ENCODE results near the gene CHAT.

CHAT gene

DNA sequence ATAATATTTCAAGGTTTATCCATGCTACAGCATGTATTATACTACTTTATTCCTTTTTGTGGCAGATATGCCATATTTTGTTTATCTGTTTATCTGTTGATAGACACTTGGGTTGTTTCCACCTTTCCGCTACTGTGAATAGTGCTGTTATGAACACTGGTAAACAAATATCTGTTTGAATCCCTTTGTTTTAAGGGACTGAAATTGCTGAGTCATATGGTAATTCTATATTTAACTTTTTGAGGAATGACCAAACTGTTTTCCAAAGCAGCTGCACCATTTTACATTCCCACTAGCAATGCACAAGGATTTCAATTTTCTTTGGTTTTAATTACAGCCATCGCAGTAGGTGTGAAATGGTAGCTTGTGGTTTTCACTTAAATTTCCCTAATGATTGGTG, 69.0 kb downstream of the CHAT start:
- TF ChIP-seq, protein P1, sequence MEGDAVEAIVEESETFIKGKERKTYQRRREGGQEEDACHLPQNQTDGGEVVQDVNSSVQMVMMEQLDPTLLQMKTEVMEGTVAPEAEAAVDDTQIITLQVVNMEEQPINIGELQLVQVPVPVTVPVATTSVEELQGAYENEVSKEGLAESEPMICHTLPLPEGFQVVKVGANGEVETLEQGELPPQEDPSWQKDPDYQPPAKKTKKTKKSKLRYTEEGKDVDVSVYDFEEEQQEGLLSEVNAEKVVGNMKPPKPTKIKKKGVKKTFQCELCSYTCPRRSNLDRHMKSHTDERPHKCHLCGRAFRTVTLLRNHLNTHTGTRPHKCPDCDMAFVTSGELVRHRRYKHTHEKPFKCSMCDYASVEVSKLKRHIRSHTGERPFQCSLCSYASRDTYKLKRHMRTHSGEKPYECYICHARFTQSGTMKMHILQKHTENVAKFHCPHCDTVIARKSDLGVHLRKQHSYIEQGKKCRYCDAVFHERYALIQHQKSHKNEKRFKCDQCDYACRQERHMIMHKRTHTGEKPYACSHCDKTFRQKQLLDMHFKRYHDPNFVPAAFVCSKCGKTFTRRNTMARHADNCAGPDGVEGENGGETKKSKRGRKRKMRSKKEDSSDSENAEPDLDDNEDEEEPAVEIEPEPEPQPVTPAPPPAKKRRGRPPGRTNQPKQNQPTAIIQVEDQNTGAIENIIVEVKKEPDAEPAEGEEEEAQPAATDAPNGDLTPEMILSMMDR (IDR thresholded peaks at IDR 0.05; ENCODE audit: insufficient read depth, missing control alignments) = no peak
- FAIRE-seq (no peak), DNase-seq (ENCODE audit: insufficient read length, low spot score) (no peak)

DNA sequence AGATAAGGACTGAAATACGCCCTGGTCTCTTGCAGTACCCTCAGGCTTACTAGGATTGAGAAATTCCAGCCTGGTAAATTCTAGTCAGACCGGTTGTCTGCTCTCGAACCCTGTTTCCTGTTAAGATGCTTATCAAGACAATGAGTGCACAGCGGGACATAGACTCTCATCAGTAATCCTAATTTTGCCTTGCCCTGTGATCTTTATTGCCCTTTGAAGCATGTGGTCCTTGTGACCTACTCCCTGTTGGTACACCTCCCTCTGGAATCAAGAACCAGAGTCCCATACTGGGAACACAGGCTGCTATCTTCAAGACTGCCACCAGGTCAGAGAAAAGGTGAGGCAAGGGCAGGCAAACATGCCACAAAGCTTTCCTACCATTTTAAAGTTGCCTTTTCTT, 72.8 kb downstream of the CHAT start:
- TF ChIP-seq, protein P1 (IDR thresholded peaks at IDR 0.05; ENCODE audit: insufficient read depth, missing control alignments) = no peak
- DNase-seq (ENCODE audit: insufficient read length, low spot score) (no peak), FAIRE-seq (no peak)

DNA sequence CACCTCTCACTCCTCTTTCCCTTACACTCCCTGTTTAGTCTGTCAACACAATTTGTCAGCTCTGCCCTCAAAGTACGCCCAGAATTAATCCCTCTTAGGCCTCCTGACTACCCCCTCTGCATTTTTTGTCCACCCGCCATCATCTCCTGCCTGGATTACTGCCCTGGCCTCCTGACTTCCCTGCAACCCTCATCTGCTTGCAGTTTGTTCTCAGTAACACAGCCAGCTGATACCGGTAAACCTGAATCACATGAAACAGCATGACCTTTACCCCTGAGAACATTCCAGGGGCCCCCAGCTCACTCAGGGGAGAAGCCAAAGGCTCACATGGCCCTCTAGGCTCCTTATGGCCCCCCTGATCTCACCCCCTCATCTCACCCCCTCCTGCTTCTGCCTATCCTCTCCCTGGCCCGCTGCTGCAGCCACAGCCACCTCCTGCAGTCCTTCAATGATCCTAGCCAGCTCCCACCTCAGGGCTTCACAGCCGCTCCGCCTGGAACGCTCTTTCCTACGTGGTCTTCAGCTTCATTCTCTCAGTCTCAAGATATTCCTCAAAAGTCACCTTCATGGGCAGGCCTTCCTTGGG, 74.5 kb downstream of the CHAT start:
- TF ChIP-seq, protein P1 (IDR thresholded peaks at IDR 0.05; ENCODE audit: insufficient read depth, missing control alignments) = no peak
- DNase-seq (ENCODE audit: insufficient read length, low spot score) (no peak), FAIRE-seq (no peak)

DNA sequence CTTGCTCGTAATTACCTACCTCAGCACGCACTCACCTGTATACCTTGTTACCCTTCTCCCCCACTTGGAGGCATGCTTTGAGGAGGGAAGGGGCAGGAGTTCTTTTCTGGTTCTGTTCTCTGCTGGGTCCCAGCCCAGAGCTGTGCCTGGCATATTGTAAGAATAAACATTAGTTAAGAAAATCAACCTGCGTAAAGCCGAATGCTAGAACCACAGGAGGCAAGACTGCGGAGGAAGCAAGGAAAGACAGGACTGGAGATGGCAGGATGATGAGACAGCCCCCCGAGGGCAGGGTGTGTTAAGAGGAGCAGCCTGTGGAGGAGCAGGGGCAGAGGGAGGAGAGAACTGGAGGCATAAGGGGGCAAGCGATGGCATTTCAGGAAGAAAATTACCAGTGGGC, 75.1 kb downstream of the CHAT start:
- FAIRE-seq (no peak), DNase-seq (ENCODE audit: insufficient read length, low spot score) (no peak)
- TF ChIP-seq, protein P1 (IDR thresholded peaks at IDR 0.05; ENCODE audit: insufficient read depth, missing control alignments) = no peak

DNA sequence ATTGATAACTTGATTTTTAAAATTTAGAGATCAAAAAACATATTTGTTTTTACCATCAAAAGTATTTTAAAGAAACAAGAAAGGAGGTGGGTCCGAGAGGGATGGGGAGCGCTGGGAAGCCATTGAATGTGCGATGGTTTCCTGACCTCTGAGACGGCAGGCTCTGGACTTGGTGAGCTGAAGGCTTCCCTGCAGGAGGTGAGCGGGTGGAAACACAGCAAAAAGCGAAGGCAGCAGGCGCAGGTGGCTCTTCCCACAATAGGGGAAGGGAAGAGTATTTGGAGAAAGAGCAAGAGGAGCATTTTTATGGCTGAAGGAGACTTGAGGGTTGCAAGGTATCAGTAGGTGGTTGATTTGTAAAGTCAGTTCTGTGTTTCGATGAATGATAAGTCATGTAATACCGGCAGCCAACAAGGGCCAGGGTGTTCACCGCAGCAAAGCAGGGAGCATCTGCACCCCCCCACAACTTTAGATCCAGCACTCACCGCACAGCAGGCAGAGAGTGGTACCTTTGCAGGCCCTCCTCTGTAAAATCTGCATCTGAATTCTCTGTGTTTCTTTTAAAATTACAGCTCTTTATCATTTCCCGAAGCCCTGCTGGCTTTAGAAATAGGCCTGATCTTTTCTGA, 76.2 kb downstream of the CHAT start:
- DNase-seq (ENCODE audit: insufficient read length, low spot score) (no peak), FAIRE-seq (no peak)
- TF ChIP-seq, protein P1 (IDR thresholded peaks at IDR 0.05; ENCODE audit: insufficient read depth, missing control alignments) = no peak

DNA sequence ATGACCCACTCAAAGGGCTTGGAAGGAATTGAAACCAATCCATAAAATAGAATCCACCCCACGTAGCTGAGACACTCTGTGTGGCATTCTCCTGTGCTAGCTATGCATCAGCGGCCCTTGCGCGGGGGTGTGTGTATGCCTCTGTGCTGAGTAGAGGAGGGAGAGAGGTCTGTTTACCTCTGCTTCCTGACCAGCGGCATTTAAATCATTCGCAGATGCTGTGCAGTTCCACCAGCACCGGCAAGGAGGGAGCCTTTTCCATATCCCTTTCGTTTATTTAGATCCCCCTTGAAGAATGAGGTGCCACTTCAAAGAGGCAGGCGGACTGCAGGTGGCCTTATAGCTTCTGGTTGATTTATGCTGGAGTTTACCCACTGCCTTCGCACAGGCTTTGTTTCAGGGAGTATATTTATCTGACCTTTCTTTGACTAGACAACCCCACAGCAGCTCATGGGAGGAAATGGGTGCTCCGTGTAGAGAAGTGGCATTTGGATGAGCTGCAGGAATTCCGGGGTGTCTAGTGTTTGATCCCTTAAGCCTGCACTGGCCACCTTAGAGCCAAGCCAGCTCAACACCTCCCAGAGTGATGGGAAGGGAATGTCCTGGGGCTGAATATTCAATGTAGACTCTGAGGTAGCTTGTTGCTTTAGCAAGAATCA, 77.0 kb downstream of the CHAT start:
- TF ChIP-seq, protein P1 (IDR thresholded peaks at IDR 0.05; ENCODE audit: insufficient read depth, missing control alignments) = no peak
- no peak for FAIRE-seq

DNA sequence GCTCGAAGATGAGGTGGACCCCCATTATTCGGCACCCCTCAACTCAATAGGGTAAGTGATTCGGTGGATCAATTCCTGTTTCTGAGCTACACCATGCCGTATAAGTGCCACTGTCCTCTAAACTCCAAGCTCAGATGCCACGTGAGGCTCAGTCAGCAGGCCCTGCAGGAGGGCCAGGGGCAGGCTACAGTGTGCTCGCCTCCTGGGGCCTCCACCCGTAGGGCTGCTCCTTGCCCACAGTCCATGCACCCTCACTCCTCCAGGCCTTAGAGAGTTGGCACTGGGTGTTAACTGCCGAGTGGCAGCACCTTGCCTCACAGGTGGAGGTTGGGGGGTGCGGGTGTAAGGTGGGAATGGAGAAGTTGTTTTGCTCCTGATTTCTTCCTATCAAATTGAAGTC, 77.8 kb downstream of the CHAT start:
- DNase-seq (ENCODE audit: insufficient read length, low spot score) = no peak
- no peak for FAIRE-seq
- TF ChIP-seq, protein P1 (IDR thresholded peaks at IDR 0.05; ENCODE audit: insufficient read depth, missing control alignments) = no peak

More for the DNA sequence above, 77.0 kb downstream of the CHAT start:
- no peak for DNase-seq (ENCODE audit: insufficient read length, low spot score)

Data from D721Med (cell line).